Subcutaneous adipose tissue (tissue), 4 donors: ENCODE data around the gene MKS1. TPM values are rescaled to one million over a fixed set of nuclear protein-coding genes. Genes with fewer than 3 reads are reported as not detected.

Experiments
- total RNA-seq, 4 donors: library from RNA; depleted of rRNA; stranded (reverse); fragments of >200 nt; gene quantifications; one replicate each; pipeline ENCODE4 v1.1.0, GENCODE V29; 2016
- TF ChIP-seq, protein P1 (sequence below): fragments of 450-650 bp; IDR thresholded peaks from one replicate; pipeline ENCODE4 v1.5.1; 2016; ENCODE audit warnings: low read depth, mild to moderate bottlenecking, control low read depth, antibody characterized with exemption, moderate library complexity

MKS1 gene
- total RNA-seq, 4 donors from 2014 or later: 6.0 to 14.3 (median 9.6) TPM

DNA sequence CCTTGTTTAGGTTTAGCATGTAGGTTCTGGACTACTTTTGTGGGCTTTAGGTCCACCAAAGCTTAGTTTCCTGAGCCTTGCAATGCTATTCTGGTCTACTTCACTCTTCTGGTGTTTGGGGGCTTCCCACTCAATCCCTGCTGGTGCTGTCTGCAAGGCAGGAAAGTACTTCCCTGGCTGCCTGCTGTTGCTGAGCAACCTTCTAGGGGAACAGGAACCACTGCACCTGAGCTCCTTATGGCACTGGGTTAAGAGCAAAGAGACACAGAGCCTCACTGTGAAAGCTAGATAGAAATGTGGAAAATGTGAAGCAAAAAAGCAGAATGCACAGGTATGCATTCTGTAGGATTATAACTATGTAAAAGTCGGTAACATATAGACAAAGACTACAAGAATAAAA, 44.7 kb upstream of the MKS1 start:
- TF ChIP-seq, protein P1, sequence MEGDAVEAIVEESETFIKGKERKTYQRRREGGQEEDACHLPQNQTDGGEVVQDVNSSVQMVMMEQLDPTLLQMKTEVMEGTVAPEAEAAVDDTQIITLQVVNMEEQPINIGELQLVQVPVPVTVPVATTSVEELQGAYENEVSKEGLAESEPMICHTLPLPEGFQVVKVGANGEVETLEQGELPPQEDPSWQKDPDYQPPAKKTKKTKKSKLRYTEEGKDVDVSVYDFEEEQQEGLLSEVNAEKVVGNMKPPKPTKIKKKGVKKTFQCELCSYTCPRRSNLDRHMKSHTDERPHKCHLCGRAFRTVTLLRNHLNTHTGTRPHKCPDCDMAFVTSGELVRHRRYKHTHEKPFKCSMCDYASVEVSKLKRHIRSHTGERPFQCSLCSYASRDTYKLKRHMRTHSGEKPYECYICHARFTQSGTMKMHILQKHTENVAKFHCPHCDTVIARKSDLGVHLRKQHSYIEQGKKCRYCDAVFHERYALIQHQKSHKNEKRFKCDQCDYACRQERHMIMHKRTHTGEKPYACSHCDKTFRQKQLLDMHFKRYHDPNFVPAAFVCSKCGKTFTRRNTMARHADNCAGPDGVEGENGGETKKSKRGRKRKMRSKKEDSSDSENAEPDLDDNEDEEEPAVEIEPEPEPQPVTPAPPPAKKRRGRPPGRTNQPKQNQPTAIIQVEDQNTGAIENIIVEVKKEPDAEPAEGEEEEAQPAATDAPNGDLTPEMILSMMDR: no peak

DNA sequence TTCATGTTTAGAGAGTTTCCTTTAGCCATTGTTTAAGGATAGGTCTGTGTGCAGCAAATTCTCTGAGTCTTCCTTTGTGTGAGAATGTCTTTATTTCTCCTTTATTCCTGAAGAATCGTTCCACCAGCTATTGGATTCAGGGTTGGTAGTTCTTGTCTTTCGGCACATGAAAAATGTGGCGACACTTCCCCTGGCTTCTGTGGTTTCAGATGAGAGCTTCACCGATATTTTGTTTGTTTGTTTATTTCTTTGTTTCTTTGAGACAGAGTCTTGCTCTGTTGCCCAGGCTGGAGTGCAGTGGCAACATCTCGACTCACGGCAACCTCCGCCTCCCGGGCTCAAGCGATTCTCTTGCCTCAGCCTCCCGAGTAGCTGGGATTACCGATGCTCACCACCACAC, 43.1 kb upstream of the MKS1 start:
- TF ChIP-seq, protein P1: no peak

DNA sequence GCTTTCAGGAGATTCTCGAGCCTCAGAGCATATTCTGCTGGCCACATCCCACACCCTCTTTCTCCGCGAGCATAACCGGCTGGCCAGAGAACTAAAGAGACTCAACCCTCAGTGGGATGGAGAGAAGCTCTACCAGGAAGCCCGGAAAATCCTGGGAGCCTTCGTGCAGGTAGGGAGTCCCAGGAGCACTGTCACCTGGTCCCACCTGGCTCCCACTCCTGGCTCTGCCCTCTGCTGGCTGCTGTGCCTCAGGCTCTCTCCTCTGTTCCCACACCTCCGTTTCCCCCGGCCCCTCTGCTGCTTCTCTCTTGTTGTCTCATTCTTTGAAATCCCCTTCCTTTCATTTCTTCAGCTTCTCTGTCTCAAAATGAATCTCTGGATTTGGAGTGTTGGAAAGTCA, 35.7 kb upstream of the MKS1 start:
- TF ChIP-seq, protein P1: no peak

DNA sequence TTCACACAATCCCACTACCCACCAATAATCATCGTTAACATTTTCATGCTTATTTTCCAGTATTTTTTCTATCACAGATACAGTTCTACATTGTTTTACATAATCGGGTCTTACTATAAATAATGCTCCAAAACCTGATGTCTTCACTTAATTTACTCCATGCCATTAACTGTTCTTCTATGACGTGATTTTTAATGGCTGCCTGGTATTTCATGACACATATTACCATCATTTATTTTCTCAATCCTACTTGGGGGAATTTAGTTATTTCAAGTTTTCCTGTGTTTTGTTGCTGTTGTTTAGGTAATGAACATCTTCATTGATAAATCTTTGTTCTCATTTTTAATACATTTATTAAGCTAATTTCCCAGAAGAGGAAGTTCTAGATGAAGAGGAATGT, 34.0 kb upstream of the MKS1 start:
- TF ChIP-seq, protein P1: no peak

DNA sequence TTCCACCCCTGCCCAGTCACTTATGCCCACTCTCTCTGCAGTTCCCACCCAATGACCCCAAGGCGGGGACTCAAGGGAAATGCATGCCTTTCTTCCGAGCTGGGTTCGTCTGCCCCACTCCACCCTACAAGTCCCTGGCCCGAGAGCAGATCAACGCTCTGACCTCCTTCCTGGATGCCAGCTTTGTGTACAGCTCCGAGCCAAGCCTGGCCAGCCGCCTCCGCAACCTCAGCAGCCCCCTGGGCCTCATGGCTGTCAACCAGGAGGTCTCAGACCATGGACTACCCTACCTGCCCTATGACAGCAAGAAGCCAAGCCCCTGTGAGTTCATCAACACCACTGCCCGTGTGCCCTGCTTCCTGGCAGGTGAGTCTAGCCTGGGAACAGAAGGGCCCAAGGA, 33.1 kb upstream of the MKS1 start:
- TF ChIP-seq, protein P1: no peak

DNA sequence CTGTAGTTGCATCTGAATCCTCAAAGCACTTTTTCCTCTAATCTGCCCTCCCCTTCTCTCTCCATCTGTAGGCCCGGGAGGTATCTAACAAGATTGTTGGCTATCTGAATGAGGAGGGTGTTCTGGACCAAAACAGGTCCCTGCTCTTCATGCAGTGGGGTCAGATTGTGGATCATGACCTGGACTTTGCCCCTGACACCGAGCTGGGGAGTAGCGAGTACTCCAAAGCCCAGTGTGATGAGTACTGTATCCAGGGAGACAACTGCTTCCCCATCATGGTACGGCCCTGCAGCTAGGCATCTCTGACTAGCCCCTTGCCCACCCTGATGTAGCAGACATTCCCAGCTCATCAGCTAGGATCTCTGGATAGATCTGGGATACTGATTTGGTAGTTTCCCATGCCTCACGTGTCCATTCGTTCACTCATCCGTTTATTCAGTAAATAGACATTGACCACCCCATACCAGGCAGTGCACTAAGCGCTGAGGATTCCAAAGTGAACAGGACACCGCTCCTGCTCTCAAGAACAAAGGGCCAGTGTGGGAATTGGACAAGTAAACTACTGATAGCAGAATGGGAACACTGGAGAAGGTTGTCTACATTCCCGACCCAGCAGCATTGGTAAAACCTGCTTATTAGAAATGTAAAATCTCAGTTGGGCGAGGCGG, 31.4 kb upstream of the MKS1 start:
- TF ChIP-seq, protein P1: no peak

DNA sequence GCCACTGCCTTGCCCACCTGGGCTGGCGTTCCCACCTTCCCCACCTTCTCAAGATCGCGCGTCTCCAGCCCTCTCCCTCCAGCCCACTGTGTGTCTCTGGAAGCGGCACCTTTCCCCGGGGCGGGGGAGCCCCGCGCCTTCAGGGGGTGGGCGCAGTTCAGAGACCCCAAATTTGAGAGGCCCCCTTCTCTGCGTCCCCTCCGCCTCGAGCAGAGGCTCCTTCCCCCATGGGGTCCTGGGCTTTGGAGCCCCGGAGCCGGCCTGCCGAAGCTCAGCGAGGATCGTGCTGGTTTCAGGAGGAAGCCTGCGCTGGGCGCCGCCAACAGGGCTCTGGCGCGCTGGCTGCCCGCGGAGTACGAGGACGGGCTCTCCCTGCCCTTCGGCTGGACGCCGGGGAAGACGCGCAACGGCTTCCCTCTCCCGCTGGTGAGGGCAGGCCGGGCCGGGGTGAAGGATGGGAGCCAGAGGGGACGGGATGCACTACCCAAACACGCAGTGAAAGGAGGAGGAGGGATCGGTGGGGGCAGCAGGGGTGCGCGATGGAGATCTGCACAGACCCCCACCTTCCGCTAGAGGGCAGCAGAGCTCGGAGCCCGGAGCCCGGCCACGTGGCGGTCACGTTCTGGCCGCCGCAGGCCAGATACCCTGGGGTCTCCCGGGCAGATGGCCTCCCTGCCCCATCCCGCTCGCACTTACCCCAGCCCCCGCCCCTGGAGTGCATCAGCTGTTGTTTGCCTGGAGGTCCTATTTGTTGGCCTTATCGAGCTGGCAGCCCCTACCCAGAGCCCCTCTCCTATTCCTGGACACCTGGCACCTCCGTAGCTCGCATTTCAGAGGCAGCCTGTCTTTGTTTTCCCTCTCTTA, 30.4 kb upstream of the MKS1 start:
- TF ChIP-seq, protein P1: no peak
